ENCODE results near the gene MYO19.

Gene MYO19

GRCh38 chr17:36498560-36499300 is 35.9 kb downstream of the MYO19 start:
- Histone ChIP-seq H2AFZ (ENCODE audit: low read length) (no peak overlapping the region), H3K4me1 (ENCODE audit: low read length) (no peaks in the 10 kb centered on the region), H3K9me2 (replicated peaks; ENCODE audit: insufficient read depth, low read length) (no peaks in the 10 kb centered on the region), H4K20me1 (ENCODE audit: insufficient read depth, low read length) (no peaks in the 10 kb centered on the region), H3K4me3 (ENCODE audit: low read length) (no peak overlapping the region), H3K79me2 (ENCODE audit: low read length) (peaks cover 4% of the 10 kb centered on the region; the same call in 1 of the 2 replicates), H3K27ac (ENCODE audit: low read length) (no peak overlapping the region), H3K4me2 (ENCODE audit: low read depth, low read length) (no peak overlapping the region), H3K27me3 (replicated peaks; ENCODE audit: insufficient read depth, low read length) (no peaks in the 10 kb centered on the region), H3K9me3 (replicated peaks; ENCODE audit: insufficient read depth, low read length) (no peaks in the 10 kb centered on the region), H3K9ac (ENCODE audit: low read length) (no peak overlapping the region), H3K36me3 (replicated peaks; ENCODE audit: insufficient read depth, low read length) (peaks cover 10% of the 10 kb centered on the region; the same call in 1 of the 2 replicates), H3F3A (ENCODE audit: insufficient read depth, low read length) (no peaks in the 10 kb centered on the region; the same call in 1 of the 2 replicates)
- no peak for DNase-seq
- no peak for TF ChIP-seq CTCF (IDR thresholded peaks at IDR 0.05; ENCODE audit: low read length)
- TF ChIP-seq EZH2 (optimal IDR thresholded peaks at IDR 0.05; ENCODE audit: low read depth, low read length), result no peak
- no peak for TF ChIP-seq EZH2phosphoT487 (IDR thresholded peaks at IDR 0.05; ENCODE audit: low read length)

- no peak for TF ChIP-seq EZH2phosphoT487 (IDR thresholded peaks at IDR 0.05; ENCODE audit: low read length)
- TF ChIP-seq CTCF (IDR thresholded peaks at IDR 0.05; ENCODE audit: low read length), result no peak
- TF ChIP-seq EZH2 (optimal IDR thresholded peaks at IDR 0.05; ENCODE audit: low read depth, low read length), result no peak
- no peaks in the 10 kb centered on the region for H3K27me3 ChIP-seq (replicated peaks; ENCODE audit: insufficient read depth, low read length)
- H3K79me2 ChIP-seq (ENCODE audit: low read length), result peaks cover 4% of the 10 kb centered on the region; the same call in 1 of the 2 replicates
- no peaks in the 10 kb centered on the region for H3K9me2 ChIP-seq (replicated peaks; ENCODE audit: insufficient read depth, low read length)
- no peak for DNase-seq
- no peak overlapping the region for H3K27ac ChIP-seq (ENCODE audit: low read length)
- peaks cover 10% of the 10 kb centered on the region; the same call in 1 of the 2 replicates for H3K36me3 ChIP-seq (replicated peaks; ENCODE audit: insufficient read depth, low read length)
- H2AFZ ChIP-seq (ENCODE audit: low read length), result no peak overlapping the region
- no peaks in the 10 kb centered on the region; the same call in 1 of the 2 replicates for H3F3A ChIP-seq (ENCODE audit: insufficient read depth, low read length)
- H3K9ac ChIP-seq (ENCODE audit: low read length), result no peak overlapping the region
- H4K20me1 ChIP-seq (ENCODE audit: insufficient read depth, low read length), result no peaks in the 10 kb centered on the region
- H3K4me1 ChIP-seq (ENCODE audit: low read length), result no peaks in the 10 kb centered on the region
- H3K4me2 ChIP-seq (ENCODE audit: low read depth, low read length), result no peak overlapping the region
- H3K9me3 ChIP-seq (replicated peaks; ENCODE audit: insufficient read depth, low read length), result no peaks in the 10 kb centered on the region
- no peak overlapping the region for H3K4me3 ChIP-seq (ENCODE audit: low read length)
Measured at GRCh38 chr17:36498155-36498554, 36.5 kb downstream of the MYO19 start.

GRCh38 chr17:36496018-36496789 is 38.5 kb downstream of the MYO19 start:
- Histone ChIP-seq H3K27ac (ENCODE audit: low read length) (no peak overlapping the region), H3K4me2 (ENCODE audit: low read depth, low read length) (no peak overlapping the region), H3K27me3 (replicated peaks; ENCODE audit: insufficient read depth, low read length) (no peaks in the 10 kb centered on the region), H3K9ac (ENCODE audit: low read length) (no peak overlapping the region), H3K36me3 (replicated peaks; ENCODE audit: insufficient read depth, low read length) (peaks cover 10% of the 10 kb centered on the region; the same call in 1 of the 2 replicates), H3K4me3 (ENCODE audit: low read length) (no peak overlapping the region), H3K9me3 (replicated peaks; ENCODE audit: insufficient read depth, low read length) (no peaks in the 10 kb centered on the region), H3K9me2 (replicated peaks; ENCODE audit: insufficient read depth, low read length) (no peaks in the 10 kb centered on the region), H3K79me2 (ENCODE audit: low read length) (peaks cover 18% of the 10 kb centered on the region), H3F3A (ENCODE audit: insufficient read depth, low read length) (peaks cover 2% of the 10 kb centered on the region; the same call in 1 of the 2 replicates), H4K20me1 (ENCODE audit: insufficient read depth, low read length) (no peaks in the 10 kb centered on the region), H3K4me1 (ENCODE audit: low read length) (no peaks in the 10 kb centered on the region), H2AFZ (ENCODE audit: low read length) (no peak overlapping the region)
- DNase-seq, result no peak
- TF ChIP-seq EZH2phosphoT487 (IDR thresholded peaks at IDR 0.05; ENCODE audit: low read length) (no peak), EZH2 (optimal IDR thresholded peaks at IDR 0.05; ENCODE audit: low read depth, low read length) (no peak), CTCF (IDR thresholded peaks at IDR 0.05; ENCODE audit: low read length) (no peak)
